Measurements from ENCODE around the gene EEF1AKMT4. TPM values are rescaled to one million over a fixed set of nuclear protein-coding genes. Genes with fewer than 3 reads are reported as not detected.

EEF1AKMT4 gene
- total RNA-seq, 6 experiments from 2014 or later, result 4.9 to 19.4 (median 7.1) TPM

GRCh38 chr3:184239708-184240107 lies 9.8 kb upstream of the EEF1AKMT4 start:
- H3K36me3 ChIP-seq, result peaks cover 0 to 23% (median 4%) of the 10 kb centered on the region in 4 donors
- WGBS (ENCODE audit: insufficient coverage, low coverage, low lambda C conversion rate, missing lambda C conversion rate), result 76% methylated on average over 3 of the region's 7 CpGs
- no peaks in the 10 kb centered on the region for H3K9me3 ChIP-seq
- H3K27me3 ChIP-seq, result no peaks in the 10 kb centered on the region
- no peak for ATAC-seq
- H3K4me3 ChIP-seq, result no peak overlapping the region
- intact Hi-C loops (cut with DNase I), result loop anchor here (10.0 kb wide), 1 partner anchor 95 kb away; no protein-coding TSS in a partner anchor
- DNase-seq, result no peak
- peaks cover 0 to 16% (median 4%) of the 10 kb centered on the region in 4 donors for H3K4me1 ChIP-seq
- no peak for TF ChIP-seq POLR2A (IDR thresholded peaks at IDR 0.05)
- no peak for TF ChIP-seq CTCF (IDR thresholded peaks at IDR 0.05)
- no peak overlapping the region for H3K27ac ChIP-seq

DNA sequence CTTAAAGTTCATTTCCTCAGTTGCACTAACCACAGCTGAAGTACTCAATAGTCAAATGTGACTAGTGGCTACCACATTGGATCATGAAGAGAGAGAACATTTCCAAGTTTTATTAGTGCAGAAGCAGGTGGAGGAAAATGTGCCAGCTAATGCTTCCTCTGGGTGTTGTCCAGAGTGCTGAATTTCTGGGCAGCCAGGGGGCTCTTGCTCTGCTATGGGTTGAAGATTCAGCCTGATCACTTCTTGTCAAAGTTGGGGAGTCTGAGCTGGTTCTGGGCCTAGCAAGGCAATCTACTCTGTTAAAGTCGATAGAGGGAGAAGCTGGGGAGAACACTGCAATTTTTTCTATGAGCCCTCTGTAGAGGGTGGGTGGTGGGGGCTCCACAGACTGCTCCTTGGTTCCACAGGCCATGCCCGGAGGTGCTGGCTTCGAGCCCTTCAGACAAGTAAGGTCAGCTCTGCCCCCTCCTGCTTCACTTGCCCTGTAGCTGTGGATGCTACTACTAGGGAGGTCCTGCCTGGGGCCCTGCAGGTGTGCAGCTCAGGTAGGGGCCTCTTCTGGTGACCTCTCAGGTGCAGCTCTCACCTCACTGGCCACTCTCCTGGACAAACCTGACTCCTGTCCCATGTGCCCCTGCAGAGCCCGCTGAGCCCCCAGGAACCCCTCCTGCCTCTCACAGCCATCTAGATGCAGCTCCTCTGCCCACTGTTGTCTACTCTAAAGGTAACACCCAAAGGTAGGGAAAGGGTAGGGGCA lies 8.9 kb upstream of the EEF1AKMT4 start:
- no peak overlapping the region for H3K4me3 ChIP-seq
- WGBS (ENCODE audit: insufficient coverage, low coverage, low lambda C conversion rate, missing lambda C conversion rate), result no CpG with 5 or more reads among the region's 4 CpGs
- ATAC-seq, result no peak
- intact Hi-C loops (cut with DNase I), result loop anchor here (10.0 kb wide), 1 partner anchor 96 kb away; no protein-coding TSS in a partner anchor
- no peaks in the 10 kb centered on the region for H3K9me3 ChIP-seq
- TF ChIP-seq POLR2A (IDR thresholded peaks at IDR 0.05), result no peak
- TF ChIP-seq CTCF (IDR thresholded peaks at IDR 0.05), result no peak
- H3K27me3 ChIP-seq, result no peaks in the 10 kb centered on the region
- no peak overlapping the region for H3K27ac ChIP-seq
- DNase-seq, result no peak
- H3K4me1 ChIP-seq, result peaks cover 0 to 16% (median 4%) of the 10 kb centered on the region in 4 donors
- H3K36me3 ChIP-seq, result peaks cover 0 to 31% (median 4%) of the 10 kb centered on the region in 4 donors

DNA sequence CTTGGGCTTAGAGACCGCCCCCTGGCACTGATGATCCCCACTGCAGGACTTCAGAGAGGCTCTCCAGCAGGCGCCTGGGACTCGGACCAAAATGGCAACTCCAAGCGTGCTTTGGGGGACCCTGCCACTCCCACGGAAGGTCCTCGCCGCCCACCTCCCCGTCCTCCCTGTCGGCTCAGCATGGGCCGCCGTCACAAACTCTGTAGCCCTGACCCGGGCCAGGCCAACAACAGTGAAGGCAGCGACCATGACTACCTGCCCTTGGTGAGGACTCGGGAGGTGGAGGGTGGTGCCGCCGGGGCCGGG lies 8.4 kb upstream of the EEF1AKMT4 start:
- Histone ChIP-seq H3K4me1 (peaks cover 0 to 16% (median 4%) of the 10 kb centered on the region in 4 donors), H3K36me3 (peaks cover 0 to 31% (median 4%) of the 10 kb centered on the region in 4 donors), H3K9me3 (no peaks in the 10 kb centered on the region), H3K4me3 (no peak overlapping the region), H3K27me3 (no peaks in the 10 kb centered on the region), H3K27ac (no peak overlapping the region)
- no peak for ATAC-seq
- no CpG with 5 or more reads among the region's 17 CpGs for WGBS (ENCODE audit: insufficient coverage, low coverage, low lambda C conversion rate, missing lambda C conversion rate)
- TF ChIP-seq POLR2A (IDR thresholded peaks at IDR 0.05) (no peak), CTCF (IDR thresholded peaks at IDR 0.05) (no peak)
- DNase-seq, result peak in 1 of 3 donors; percentile 47
- intact Hi-C loops (cut with DNase I), result loop anchor here (10.0 kb wide), 1 partner anchor 96 kb away; no protein-coding TSS in a partner anchor

- DNase-seq, result peak; percentile 83 to 88 (median 83)
- H3K36me3 ChIP-seq, result peaks cover 0 to 31% (median 4%) of the 10 kb centered on the region in 4 donors
- no peak overlapping the region for H3K27ac ChIP-seq
- H3K4me1 ChIP-seq, result peaks cover 0 to 16% (median 4%) of the 10 kb centered on the region in 4 donors
- intact Hi-C loops (cut with DNase I), result loop anchor here (10.0 kb wide), 1 partner anchor 97 kb away; no protein-coding TSS in a partner anchor
- no peak overlapping the region for H3K4me3 ChIP-seq
- no peaks in the 10 kb centered on the region for H3K27me3 ChIP-seq
- no peaks in the 10 kb centered on the region for H3K9me3 ChIP-seq
- WGBS (ENCODE audit: insufficient coverage, low coverage, low lambda C conversion rate, missing lambda C conversion rate), result 5% methylated on average over 4 of the region's 46 CpGs
- ATAC-seq, result peak; percentile 94 to 97 (median 96)
- TF ChIP-seq CTCF (IDR thresholded peaks at IDR 0.05), result peak; percentile 66 to 87 (median 71)
- peak; percentile 23 for TF ChIP-seq POLR2A (IDR thresholded peaks at IDR 0.05)
Observed at GRCh38 chr3:184241447-184242296, 7.8 kb upstream of the EEF1AKMT4 start.
